Activated T-cell treated with anti-CD3 and anti-CD28 coated beads, Interleukin-2, amount 50 U/mL, for 48 hours (primary cell): ENCODE measurements around the gene C12orf42.

Experiments
- DNase-seq, 2 experiments: peaks; one replicate each; pipeline ENCODE4 v3.0.0-alpha.2; 2020

C12orf42 gene

DNA sequence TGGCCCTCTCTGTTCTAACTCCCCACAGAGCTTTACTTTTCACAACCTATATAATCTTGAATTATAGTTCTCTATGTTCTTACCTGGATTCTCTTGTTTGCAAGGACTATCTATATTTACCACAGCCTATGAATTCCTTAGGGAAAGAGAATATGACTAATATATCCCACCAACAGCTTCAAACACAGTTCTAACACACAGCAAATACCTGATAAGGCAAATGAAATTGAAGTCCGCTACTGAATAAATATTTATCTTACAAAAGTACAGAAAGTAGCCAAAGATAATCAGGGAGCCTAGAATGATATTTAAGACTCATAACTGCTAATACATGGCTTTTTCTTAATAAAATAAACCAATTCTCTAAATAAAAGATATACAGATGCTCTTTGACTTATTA is 165.1 kb downstream of the C12orf42 start:
- DNase-seq, result no peak

DNA sequence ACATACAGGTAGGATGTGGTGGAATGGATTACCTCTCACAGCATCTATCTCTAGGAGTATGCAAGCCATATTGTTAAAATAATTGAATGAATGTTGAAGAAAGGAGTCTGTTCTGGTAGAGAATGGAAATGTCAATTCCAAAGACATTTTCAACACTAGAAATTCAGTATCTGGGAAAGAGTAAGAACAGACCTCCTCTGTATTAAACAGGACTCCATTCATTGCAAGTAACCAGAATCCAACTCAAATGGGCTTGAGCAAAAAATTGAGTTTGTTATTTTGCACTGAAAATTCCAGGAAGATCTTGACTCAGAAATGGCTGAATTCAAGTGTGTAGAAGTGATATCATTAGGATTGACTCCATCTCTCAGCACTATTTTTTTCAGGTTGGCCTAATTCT is 168.1 kb downstream of the C12orf42 start:
- DNase-seq, result no peak

DNA sequence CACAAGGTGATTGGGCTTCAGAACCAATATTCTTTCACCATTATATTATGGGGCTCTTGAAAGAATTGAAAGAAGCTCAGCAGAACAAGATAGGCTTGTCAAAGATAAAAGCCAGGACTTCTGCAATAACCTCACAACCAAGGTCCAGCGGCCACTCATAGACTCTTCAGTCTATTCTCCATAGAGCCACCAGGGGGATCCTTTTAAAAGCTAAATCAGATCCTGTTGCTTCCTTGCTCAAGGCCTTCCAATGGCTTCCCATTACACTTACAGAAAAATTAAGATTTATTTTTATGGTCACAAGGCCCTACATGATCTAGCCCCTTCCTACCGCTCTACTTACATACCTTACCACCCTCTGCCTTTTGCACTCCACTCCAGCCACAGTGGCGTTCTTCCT is 169.6 kb downstream of the C12orf42 start:
- DNase-seq, result no peak

DNA sequence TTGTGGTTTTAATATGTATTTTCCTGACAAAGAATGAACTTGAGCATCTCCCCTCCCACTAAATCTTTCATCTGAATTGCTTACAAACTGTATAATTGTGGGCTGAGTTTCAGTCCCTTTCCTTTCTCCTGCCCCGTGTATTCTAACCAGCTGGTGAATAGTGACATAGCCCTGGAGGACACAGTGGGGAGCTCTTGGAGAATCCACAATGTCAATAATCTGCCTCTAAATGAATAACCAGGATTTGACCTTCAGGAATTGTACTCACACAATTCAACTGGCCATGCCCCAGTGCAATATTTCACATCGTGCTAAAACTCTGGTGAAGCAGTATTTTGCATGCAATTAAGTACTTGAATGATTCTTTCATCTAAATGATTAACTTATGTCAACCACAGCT is 177.2 kb downstream of the C12orf42 start:
- no peak for DNase-seq

DNA sequence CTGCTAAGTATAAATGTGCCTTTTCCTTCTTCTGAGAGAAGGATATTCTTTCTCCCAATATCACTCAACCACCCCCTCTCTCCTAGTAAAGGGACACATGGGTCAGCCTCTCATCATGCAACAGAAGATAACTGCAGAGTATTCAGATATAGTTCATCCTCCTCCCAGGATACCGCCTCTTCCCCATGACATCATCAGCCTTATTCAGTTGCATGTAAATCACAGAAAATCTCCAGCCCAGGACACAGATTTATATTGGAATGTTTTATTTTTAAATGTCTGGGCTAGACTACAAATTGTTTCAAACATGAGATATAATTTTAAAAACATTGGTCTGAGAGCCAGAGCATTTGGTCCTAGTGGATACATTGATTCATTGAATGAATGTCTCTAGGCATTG is 178.5 kb downstream of the C12orf42 start:
- DNase-seq, result no peak

DNA sequence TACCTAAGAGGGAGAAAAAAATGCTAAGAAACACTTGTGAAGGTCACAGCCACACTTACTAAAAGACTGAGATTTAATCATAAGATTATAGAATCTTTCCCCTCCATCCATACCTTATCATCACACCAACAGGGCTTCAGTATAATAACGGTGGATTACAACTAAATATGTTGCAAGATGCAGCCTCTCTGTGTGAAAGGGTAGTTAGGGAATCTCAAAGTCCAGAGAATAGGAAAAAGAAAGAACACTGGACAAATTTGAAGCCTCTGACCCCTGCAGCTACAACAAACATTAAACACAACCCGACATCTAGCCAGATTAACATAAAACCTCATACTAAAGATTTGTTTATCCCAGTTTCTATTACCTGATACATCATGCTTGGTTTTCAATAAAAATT is 181.0 kb downstream of the C12orf42 start:
- no peak for DNase-seq

DNA sequence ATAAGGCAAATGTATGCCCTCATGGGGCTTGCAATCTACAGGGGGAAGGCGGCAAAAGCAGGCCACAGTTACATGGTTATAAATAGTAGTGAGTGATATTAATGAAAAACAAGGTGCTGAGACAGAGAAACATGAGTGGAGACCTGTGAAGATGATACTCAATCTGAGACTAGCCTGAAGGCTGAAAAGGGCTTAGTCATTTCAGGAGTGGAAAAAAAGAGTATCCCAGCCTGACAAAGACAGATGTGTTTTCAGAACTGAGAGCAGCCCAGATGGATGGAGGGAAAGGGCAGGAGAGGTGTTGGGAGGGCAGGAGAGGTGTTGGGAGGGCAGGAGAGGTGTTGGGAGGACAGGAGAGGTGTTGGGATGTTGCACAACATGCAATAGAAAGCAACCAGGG is 181.9 kb downstream of the C12orf42 start:
- no peak for DNase-seq

DNA sequence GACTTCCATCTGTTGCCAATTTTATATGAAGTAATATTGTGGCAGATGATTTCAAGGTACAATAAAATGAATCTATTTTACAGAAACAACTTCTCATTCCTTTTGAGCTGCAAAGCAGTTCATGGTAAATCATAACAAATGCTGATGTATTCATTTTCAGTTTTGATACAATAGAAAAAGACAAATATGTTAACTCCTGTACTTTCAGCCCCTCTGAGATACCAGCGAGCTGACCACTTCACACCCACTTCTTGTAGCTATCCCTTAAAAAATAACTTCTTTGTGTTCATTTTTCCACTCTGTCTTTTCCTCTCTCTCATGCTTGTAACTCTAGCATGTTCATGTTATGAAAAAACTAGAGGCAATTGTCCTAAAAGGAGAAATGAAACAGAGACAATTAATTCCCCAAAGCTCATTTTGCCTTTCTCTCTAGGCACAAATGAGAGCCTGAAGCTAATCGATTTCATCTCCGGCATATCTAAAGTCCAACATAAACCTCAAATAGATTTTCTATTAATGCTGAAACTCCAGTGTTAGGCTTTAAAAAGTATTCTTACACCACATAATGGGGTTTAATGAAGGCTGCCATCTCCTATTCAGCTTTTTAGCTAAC is 182.9 kb downstream of the C12orf42 start:
- no peak for DNase-seq

DNA sequence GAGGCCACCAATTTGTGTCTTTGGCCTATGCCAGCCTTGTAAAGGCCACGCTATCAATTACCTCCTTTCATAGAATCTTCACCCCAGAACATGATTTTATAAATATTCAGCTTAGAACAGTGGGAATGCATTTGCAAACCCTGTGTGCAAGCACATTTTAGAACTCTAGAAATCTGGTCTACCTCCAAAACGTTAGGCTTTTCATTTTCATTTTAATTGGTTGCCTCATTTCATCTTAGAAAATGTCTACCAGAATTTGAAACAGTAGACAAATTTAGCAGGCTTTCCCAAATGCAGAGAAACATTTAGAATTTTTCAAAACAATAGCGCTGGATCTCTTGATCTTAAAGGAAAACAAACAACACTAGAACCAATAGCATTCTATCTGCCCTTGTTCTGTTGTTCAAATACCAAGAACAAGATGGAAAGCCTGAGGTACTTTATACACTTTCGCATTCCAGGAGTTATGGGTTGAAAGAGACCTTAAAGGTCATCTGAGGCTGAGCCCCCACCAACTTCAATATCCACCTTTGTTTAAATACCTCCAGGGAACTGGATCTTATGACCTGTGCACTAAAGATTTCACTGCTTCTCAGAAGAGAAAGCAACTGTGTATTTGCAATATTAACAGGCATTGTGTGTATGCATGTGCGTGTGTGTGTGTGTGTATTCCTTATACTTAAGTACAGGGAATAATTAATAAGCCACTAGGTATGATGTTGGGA is 185.1 kb downstream of the C12orf42 start:
- no peak for DNase-seq

DNA sequence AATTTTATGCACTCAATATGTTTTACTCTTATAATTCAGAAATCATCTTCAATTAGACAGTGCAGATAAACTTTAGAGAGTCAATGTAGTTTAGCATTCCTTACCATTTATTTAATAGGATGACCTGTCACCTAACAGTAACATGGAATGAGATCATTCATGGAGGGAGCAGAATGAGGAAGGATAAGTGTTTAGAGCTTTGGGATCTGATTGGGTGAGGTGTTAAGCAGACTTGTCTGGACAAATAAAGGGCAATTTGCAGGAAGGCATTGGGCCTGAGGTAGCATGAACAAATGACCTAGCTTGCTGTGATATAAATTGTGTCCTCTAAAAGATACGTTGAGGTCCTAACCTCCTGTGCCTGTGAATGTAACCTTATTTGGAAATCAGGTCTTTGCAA is 187.4 kb downstream of the C12orf42 start:
- no peak for DNase-seq

DNA sequence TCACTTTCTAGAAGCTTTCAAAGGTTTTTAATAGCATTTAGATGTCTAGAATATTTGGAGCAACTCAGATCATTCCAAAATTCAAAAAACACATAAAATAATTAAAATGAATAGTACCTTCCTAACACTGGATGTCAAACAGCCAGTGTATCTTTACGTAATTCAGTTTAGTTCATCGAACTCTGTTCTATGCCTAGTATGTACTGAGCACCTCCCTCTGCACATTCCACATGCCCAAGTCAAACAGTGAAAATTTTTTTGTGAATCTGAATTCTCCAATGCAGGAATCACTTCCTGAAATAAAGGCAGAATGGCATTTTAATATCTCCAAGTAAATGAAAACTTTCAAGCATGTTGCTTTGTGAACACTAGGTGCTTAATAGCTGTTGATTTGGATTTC is 192.3 kb downstream of the C12orf42 start:
- no peak for DNase-seq

DNA sequence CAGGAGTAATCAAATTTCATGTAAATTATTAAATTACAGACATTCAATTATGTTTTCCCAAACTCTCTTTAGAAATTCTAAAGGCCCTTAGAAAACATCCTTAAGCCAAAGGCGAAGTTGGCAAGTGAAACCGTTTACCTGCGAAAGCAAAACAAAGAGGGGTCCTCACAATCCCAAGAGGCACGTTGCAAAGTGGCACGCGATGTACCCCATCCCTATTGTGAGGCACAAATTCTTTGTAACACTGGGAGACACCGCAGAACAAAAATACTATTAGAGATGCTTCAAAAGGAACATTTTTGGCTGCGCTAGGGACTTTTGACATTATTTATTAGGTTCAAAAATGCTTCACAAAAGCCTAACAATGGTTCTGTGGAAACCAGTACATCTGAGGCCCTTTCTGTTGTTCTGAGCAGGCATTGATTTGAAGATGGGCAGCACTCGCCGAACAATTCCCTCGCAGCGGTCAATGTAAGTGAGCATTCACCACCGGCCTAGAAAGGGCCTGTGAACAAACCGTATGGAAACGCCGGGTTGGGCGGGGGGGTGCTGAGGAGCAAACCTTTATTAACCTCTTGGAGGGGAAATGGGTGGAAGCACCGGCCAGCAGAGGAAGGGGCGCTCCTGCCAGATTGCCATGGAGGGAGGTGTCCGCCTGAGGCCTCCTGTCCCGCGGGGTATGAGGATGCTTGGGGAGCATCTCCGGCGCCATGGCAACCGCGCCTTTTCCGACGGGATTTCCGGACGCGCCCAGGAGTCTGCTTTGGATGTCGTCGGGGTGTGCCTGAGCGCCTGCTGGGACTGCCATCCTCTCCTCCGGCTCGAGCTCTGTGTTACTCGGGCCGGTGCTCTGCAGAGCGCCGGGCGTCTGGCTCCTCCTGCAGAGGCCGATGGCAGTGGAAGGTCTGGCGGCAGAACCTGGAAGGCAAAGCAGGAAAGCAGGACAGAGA is 193.9 kb downstream of the C12orf42 start:
- no peak for DNase-seq

DNA sequence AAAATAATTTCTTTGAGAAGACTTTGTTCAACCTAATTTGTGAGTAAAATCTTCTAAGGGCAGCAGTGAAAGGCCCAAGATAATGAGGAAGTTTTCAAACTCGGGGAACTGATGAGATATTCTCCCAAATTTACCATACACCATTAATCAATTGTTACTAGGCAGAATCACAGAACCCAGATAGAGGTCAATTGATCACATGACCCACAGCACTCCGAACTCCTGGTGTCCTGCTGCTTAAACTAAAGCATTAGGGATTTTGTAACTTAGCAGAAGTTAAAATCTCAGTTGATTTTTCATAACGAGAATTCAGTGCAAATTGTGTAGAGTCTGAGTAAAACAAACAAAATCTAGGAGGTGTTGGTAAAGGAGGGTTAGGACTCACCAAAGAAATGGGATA is 207.8 kb downstream of the C12orf42 start:
- no peak for DNase-seq

DNA sequence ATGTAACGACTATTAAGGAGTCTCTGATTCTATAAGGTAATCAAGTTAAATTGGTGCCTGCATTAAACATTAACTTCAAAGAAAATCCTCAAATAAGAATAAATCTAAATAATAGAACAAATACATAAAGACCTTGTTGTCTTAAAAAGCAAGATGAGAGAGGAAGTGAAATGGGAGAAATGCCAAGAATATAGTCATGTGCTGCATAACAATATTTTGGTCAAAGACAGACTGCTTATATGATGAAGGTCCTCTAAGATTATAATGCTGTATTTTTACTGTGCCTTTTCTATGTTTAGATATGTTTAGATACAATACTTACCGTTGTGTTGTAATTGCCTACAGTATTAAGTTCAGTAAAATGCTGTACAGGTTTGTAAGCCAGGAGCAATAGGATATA is 213.6 kb downstream of the C12orf42 start:
- no peak for DNase-seq

DNA sequence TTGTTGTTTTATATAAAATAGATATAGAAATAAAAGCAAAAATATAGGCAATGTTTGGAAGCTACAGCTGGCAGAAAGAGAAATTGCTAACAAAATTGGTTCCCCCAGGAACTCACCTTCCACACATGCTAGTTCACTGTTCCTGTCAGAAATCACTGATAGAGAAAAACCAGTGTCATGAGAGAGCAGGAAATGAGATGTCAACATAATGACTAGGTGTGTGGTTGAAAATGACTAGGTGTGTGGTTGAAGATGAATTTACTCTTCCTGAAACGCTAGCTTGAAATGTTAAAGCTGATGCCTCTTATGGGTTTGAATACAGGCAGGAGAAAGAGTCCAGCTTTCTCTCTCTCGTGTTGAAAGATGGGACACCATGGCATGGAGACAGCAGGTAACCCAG is 216.3 kb downstream of the C12orf42 start:
- DNase-seq, result no peak

DNA sequence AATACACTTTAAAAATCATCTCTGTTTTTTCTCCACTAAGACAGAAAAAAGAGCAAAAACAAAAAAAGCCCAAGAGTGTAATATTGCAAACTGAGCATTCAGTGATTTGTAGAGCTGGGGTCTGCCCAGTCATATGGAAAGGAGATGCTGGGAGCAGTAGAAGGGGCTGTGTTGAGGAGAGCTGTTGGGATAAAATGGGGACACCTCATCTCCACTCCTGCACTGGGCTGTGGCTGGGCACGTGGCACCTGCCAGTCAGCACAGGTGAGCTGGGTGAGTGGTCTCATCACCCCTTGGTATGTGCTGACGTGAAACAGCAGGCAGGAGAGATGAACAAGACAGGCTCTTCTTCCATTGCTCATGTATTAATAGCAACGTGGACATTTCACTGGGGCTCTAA is 217.4 kb downstream of the C12orf42 start:
- no peak for DNase-seq

DNA sequence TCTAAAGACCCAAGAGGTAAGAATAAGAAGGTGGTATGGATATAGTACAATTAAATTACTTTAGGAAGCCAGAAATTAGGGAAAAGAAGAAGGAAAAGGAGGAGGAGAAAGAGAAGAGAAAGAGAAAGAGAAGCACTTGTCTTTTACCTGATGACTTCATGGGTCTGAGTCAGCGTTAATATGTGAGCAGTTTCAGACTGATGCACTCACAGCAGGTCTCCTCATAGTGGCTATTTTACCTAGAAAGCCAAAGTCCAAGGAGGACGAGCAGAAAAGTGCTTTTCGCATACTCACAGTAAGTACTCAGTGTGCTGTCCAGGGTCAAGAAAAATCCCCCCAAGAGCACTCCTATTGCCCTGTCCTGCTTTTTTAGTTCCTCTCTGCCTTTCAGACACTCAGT is 222.1 kb downstream of the C12orf42 start:
- no peak for DNase-seq

DNA sequence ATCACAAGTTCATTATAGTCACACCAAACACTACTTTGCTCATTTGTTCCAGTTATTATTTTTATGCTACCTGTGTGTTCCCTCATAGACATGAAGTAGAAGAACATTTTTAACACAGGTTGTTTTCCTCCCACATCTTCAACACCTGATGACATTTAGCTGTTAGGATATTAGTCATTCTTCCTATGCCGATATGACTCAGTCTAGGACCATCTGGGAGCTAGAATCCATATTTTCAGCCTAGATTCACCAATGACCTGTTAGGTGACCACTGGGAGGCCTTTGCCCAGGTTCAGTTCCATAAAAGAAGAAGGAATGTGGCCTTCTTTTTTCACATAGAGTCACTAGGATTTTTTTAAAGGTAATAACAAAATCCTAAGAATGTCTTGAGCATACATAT is 222.8 kb downstream of the C12orf42 start:
- DNase-seq, result no peak

DNA sequence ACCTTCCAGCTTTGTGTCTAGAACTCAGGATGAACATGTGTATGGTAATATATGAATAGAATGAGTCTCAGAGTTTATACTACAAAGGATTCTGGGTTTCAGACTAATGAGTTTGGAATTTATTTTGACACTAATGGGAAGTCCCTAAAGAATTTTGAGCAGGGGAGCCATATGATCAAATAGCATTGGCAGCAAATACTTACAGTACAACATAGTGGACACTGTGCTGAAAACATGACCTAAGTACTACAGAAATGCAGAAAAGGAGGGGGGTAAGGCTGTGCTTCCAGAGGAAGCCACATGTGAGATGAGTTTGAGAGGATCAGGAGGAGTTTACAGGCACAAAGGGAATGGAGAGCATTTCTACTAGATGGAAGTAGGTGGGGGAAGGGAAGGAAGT is 225.8 kb downstream of the C12orf42 start:
- no peak for DNase-seq

DNA sequence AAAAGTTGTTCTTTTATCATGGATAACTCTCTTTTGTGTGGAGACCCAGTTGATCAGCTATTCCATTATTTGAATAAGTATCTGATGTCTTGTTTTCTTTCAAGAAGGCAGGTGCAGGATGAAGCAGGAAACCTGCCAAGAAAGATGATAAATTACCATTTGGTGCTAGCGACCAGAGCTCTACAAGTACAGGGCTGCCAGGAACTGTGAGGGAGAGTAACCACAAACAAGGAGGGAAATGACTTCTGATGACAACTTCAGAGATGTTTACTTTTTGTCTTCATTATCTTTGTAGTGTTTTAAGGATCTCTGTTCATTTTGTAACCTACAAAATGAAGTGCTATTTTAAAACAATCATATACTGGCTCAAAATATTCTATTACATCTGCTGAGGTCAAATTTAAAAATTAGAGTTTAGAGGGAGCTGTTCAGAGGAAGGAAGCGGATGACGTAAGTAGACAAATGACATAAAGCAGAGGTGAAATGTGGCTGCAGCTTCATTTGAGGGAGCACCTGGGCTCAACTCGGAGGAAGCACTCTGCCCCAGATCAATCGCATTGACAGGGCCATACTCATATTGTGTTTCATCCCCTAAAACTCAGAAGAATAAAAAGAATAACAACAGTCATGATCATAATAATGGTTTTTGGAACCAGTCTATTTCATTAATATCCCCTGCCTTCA is 226.8 kb downstream of the C12orf42 start:
- no peak for DNase-seq

DNA sequence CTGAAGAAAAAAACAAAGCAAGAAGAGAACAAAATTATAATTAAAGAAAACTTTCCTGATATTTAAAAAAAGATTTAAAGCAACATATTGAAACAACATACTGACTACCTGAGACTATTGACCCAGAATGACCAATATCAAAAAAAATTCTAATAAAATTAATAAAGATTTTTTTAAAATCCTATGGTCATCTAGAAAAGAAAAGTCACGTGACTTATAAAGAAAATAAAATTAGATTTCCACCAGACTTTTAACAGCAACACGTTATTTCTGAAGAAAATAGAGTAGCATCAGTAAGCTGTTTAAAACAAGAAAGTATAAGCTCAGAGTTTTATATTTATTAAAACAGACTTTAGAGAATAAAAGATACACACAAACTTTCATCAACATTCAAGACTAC is 238.0 kb downstream of the C12orf42 start:
- DNase-seq, result no peak
